ENCODE data around the gene DTHD1. TPM values are rescaled to one million over a fixed set of nuclear protein-coding genes. Genes with fewer than 3 reads are reported as not detected.

DTHD1 gene
- total and polyA plus RNA-seq, 2 of the 8 experiments (the other 6 are each of a cell fraction or from before 2014, with no cell fraction given): not detected

- TF ChIP-seq, protein P1, sequence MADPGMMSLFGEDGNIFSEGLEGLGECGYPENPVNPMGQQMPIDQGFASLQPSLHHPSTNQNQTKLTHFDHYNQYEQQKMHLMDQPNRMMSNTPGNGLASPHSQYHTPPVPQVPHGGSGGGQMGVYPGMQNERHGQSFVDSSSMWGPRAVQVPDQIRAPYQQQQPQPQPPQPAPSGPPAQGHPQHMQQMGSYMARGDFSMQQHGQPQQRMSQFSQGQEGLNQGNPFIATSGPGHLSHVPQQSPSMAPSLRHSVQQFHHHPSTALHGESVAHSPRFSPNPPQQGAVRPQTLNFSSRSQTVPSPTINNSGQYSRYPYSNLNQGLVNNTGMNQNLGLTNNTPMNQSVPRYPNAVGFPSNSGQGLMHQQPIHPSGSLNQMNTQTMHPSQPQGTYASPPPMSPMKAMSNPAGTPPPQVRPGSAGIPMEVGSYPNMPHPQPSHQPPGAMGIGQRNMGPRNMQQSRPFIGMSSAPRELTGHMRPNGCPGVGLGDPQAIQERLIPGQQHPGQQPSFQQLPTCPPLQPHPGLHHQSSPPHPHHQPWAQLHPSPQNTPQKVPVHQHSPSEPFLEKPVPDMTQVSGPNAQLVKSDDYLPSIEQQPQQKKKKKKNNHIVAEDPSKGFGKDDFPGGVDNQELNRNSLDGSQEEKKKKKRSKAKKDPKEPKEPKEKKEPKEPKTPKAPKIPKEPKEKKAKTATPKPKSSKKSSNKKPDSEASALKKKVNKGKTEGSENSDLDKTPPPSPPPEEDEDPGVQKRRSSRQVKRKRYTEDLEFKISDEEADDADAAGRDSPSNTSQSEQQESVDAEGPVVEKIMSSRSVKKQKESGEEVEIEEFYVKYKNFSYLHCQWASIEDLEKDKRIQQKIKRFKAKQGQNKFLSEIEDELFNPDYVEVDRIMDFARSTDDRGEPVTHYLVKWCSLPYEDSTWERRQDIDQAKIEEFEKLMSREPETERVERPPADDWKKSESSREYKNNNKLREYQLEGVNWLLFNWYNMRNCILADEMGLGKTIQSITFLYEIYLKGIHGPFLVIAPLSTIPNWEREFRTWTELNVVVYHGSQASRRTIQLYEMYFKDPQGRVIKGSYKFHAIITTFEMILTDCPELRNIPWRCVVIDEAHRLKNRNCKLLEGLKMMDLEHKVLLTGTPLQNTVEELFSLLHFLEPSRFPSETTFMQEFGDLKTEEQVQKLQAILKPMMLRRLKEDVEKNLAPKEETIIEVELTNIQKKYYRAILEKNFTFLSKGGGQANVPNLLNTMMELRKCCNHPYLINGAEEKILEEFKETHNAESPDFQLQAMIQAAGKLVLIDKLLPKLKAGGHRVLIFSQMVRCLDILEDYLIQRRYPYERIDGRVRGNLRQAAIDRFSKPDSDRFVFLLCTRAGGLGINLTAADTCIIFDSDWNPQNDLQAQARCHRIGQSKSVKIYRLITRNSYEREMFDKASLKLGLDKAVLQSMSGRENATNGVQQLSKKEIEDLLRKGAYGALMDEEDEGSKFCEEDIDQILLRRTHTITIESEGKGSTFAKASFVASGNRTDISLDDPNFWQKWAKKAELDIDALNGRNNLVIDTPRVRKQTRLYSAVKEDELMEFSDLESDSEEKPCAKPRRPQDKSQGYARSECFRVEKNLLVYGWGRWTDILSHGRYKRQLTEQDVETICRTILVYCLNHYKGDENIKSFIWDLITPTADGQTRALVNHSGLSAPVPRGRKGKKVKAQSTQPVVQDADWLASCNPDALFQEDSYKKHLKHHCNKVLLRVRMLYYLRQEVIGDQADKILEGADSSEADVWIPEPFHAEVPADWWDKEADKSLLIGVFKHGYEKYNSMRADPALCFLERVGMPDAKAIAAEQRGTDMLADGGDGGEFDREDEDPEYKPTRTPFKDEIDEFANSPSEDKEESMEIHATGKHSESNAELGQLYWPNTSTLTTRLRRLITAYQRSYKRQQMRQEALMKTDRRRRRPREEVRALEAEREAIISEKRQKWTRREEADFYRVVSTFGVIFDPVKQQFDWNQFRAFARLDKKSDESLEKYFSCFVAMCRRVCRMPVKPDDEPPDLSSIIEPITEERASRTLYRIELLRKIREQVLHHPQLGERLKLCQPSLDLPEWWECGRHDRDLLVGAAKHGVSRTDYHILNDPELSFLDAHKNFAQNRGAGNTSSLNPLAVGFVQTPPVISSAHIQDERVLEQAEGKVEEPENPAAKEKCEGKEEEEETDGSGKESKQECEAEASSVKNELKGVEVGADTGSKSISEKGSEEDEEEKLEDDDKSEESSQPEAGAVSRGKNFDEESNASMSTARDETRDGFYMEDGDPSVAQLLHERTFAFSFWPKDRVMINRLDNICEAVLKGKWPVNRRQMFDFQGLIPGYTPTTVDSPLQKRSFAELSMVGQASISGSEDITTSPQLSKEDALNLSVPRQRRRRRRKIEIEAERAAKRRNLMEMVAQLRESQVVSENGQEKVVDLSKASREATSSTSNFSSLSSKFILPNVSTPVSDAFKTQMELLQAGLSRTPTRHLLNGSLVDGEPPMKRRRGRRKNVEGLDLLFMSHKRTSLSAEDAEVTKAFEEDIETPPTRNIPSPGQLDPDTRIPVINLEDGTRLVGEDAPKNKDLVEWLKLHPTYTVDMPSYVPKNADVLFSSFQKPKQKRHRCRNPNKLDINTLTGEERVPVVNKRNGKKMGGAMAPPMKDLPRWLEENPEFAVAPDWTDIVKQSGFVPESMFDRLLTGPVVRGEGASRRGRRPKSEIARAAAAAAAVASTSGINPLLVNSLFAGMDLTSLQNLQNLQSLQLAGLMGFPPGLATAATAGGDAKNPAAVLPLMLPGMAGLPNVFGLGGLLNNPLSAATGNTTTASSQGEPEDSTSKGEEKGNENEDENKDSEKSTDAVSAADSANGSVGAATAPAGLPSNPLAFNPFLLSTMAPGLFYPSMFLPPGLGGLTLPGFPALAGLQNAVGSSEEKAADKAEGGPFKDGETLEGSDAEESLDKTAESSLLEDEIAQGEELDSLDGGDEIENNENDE (IDR thresholded peaks at IDR 0.05; ENCODE audit: insufficient replicate concordance, low read length): no peak
- no peak for TF ChIP-seq KDM1A (IDR thresholded peaks at IDR 0.05; ENCODE audit: borderline replicate concordance, low read length)
- TF ChIP-seq CTBP2 (IDR thresholded peaks at IDR 0.05; ENCODE audit: borderline replicate concordance, insufficient read depth, insufficient read length, low read length): no peak
- TF ChIP-seq EGR1 (IDR thresholded peaks at IDR 0.05; ENCODE audit: borderline replicate concordance, low read depth, low read length): no peak
- no peak for TF ChIP-seq CREB1 (IDR thresholded peaks at IDR 0.05)
These were observed 57.6 kb downstream of the DTHD1 start (continued) for GRCh38 chr4:36338973-36339372.
